Measurements from ENCODE around the gene PRKRA. TPM values are rescaled to one million over a fixed set of nuclear protein-coding genes. Genes with fewer than 3 reads are reported as not detected.
"Not testable (repeated sequence)": the region's sequence is repeated elsewhere in the genome, so short reads cannot be mapped to it uniquely, and the experiment has no call there.

PRKRA gene
- polyA plus RNA-seq, 1 donor from 2014 or later = 58.7 TPM

DNA sequence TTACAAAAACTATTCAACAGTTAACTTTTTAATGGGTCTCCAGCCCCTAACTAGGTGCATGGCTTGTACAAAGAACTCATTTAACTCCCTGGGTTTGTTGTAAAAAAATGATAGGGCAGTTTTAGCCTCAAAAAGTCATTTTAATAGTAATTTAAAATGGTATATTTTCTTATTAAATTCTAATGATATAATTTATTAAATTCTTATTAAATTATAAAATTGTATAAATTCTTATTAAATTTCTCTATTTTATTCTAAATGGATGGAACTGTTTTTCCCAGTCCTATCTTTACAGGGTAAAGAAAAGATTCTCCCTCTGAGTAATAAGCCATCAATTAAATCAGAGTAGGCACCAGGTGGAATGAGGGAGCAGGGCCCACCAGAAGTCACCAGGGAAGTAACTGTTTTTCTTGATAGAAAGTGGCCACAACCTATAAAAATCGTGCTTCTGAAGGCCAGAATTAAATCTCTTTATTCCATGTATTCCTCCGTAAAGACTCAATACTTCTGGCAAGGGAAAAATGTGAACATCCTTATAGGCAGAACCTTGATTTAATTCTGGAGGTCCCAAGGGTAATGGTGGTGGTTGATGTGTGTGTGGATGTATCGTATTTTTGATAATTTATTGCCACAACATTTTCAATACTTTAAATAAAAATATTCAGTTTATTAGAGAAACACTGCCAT lies 26.6 kb upstream of the PRKRA start:
- Mint-ChIP-seq H3K27me3 (no peaks in the 10 kb centered on the region), H3K36me3 (no peaks in the 10 kb centered on the region), H3K27ac (peak overlapping the region; percentile 96 to 99 (median 99)), H3K4me1 (peaks cover 27 to 37% (median 28%) of the 10 kb centered on the region in 3 donors), H3K4me3 (peak overlapping the region; percentile 95 to 100 (median 98)), H3K9me3 (no peaks in the 10 kb centered on the region)

DNA sequence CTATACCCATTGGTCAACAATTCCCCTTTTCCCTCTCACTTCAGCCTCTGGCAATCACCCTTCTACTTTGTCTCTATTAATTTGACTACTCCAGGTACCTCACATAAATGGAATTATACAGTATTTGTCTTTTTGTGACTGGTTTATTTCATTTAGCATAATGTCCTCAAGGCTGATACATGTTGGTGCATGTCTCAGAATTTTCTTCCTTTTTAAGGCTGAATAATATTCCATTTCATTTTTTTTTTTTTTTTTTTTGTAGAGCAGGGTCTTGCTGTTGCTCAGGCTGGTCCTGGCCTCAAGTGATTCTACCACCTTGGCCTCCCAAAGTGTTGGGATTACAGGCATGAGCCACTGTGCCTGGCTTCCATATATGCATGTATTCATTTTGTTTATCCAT lies 25.5 kb upstream of the PRKRA start:
- Mint-ChIP-seq H3K4me1 (peaks cover 18 to 25% (median 20%) of the 10 kb centered on the region in 3 donors), H3K9me3 (no peaks in the 10 kb centered on the region)

DNA sequence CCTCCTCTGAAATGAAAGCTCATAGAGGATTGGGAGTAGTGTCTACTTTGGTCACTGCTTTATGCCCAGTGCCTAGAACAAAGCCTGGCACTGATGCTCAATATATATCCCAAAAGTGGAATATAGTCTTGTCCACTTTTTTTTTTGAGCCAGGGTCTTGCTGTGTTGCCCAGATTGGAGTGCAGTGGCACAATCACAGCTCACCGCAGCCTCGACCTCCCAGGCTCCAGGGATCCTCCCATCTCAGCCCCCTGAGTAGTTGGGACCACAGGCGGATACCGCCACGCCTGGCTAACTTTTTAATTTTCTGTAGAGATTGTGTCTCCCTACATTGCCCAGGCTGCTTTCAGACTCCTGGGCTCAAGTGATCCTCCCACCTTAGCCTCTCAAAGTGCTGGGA lies 23.6 kb upstream of the PRKRA start:
- Mint-ChIP-seq H3K9me3 (no peaks in the 10 kb centered on the region), H3K4me1 (peaks cover 13 to 14% (median 13%) of the 10 kb centered on the region in 3 donors), H3K36me3 (peaks cover 1% of the 10 kb centered on the region), H3K4me3 (no peak overlapping the region), H3K27ac (no peak overlapping the region), H3K27me3 (no peaks in the 10 kb centered on the region)

More for the DNA sequence above, 25.5 kb upstream of the PRKRA start:
- peaks cover 1% of the 10 kb centered on the region for H3K36me3 Mint-ChIP-seq
- no peaks in the 10 kb centered on the region for H3K27me3 Mint-ChIP-seq
- H3K27ac Mint-ChIP-seq = no peak overlapping the region
- H3K4me3 Mint-ChIP-seq = peak overlapping the region in 1 of 4 donors; percentile 33

- Mint-ChIP-seq H3K27me3 (no peaks in the 10 kb centered on the region), H3K27ac (no peak overlapping the region)
These were observed 23.0 kb upstream of the PRKRA start for GRCh38 chr2:178473931-178474330.

DNA sequence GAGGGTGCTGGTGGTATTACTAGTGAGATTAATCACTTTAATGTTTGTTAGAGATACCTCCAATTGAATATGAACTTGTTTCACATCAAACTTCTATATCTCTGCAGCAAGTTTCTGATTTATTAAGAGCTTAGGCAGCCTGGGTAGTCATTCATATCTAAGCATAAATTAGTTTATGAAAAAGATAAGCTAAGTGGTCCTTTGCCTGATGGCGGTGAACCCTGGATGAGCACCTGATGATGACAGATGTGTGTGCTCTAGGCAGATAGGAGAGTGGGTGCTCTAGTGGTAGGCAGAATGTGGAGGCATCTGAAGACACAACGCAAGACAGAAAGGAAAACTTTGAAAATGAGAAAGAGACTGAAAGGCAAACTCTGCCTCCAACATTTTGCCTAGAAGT lies 22.4 kb upstream of the PRKRA start:
- no peaks in the 10 kb centered on the region for H3K27me3 Mint-ChIP-seq
- H3K4me1 Mint-ChIP-seq = peaks cover 3 to 6% (median 4%) of the 10 kb centered on the region in 3 donors
- peaks cover 1% of the 10 kb centered on the region for H3K36me3 Mint-ChIP-seq
- H3K27ac Mint-ChIP-seq = no peak overlapping the region
- no peaks in the 10 kb centered on the region for H3K9me3 Mint-ChIP-seq
- H3K4me3 Mint-ChIP-seq = peak overlapping the region in 1 of 4 donors; percentile 44

More at GRCh38 chr2:178473931-178474330, 23.0 kb upstream of the PRKRA start:
- H3K4me3 Mint-ChIP-seq = no peak overlapping the region
- H3K4me1 Mint-ChIP-seq = peaks cover 6 to 8% (median 7%) of the 10 kb centered on the region in 3 donors
- H3K36me3 Mint-ChIP-seq = peaks cover 1% of the 10 kb centered on the region
- no peaks in the 10 kb centered on the region for H3K9me3 Mint-ChIP-seq

DNA sequence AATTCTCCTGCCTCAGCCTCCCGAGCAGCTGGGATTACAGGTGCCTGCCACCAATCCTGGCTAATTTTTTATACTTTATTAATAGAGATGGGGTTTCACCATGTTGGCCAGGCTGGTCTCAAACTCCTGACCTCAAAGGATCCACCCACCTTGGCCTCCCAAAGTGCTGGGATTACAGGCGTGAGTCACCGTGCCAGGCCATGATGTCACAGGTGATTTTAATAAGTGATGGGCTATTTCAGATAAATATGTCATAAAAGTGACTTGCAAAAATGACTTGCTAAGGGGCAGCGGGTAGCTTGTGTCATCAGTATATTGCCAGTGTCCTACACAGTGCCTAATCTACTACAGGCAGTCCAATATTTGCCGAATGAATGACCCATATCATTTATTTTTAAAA lies 20.3 kb upstream of the PRKRA start:
- H3K36me3 Mint-ChIP-seq, H3K27me3 Mint-ChIP-seq, H3K4me1 Mint-ChIP-seq, H3K9me3 Mint-ChIP-seq, H3K4me3 Mint-ChIP-seq, H3K27ac Mint-ChIP-seq: not testable (repeated sequence)

DNA sequence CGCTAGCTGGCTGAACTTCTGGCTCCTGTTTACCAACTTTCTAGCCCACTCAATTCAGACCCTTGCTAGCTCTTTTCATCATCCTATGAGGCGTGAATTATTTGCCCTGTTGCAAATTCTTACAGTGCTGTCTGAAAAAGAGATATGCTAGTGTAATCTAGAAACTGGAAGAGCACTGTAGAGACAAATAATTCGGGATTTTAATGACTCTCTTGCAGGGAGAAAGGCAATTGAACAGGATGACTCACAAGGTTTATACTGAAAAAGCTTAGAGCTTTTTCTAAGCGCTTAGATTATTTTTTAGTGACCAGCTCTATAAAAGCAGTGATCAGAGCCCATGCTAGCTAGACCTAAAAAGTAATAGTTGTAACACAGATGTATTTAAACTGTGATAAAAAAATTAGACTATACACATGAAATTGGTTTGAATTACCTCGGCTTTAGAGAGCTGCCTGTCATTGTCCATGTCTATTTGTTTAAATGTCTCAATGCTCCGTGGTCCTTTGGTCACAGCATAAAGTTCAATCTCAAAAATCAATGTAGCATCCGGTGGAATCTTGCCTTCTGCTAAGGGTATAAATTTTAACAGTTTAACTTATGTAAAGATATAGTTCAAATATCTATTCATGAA lies 18.4 kb upstream of the PRKRA start:
- no peak overlapping the region for H3K27ac Mint-ChIP-seq
- H3K36me3 Mint-ChIP-seq = peaks cover 3% of the 10 kb centered on the region
- H3K27me3 Mint-ChIP-seq = no peaks in the 10 kb centered on the region
- H3K4me3 Mint-ChIP-seq = no peak overlapping the region
- no peaks in the 10 kb centered on the region for H3K4me1 Mint-ChIP-seq
- H3K9me3 Mint-ChIP-seq = no peaks in the 10 kb centered on the region

- H3K4me1 Mint-ChIP-seq = peaks cover 0 to 1% (median 0%) of the 10 kb centered on the region in 3 donors
- no peak overlapping the region for H3K4me3 Mint-ChIP-seq
- no peaks in the 10 kb centered on the region for H3K9me3 Mint-ChIP-seq
- H3K27me3 Mint-ChIP-seq = no peaks in the 10 kb centered on the region
- no peaks in the 10 kb centered on the region for H3K36me3 Mint-ChIP-seq
- H3K27ac Mint-ChIP-seq = no peak overlapping the region
These were observed 6.5 kb upstream of the PRKRA start for GRCh38 chr2:178457390-178457886.

DNA sequence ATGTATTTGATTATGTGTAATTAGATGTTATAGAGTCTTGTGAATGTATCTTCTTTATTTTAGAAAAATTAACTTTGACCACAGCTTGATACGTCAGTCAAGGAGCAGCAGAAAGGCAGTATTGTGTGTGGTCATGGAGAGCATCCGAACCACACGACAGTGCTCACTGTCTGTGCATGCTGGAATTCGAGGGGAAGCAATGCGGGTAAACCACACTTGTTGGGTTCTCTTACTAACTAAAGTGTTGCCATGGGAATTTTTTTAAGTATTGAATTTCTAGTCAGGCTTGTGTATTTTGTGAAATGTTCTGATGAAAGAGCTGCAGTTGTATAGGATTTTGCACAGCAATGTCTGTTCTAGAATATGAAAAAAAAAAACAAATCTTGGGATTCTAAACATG lies 5.0 kb upstream of the PRKRA start:
- Mint-ChIP-seq H3K4me1 (peaks cover 2 to 4% (median 3%) of the 10 kb centered on the region in 3 donors), H3K4me3 (no peak overlapping the region), H3K36me3 (no peaks in the 10 kb centered on the region), H3K27me3 (no peaks in the 10 kb centered on the region), H3K9me3 (no peaks in the 10 kb centered on the region), H3K27ac (no peak overlapping the region)

DNA sequence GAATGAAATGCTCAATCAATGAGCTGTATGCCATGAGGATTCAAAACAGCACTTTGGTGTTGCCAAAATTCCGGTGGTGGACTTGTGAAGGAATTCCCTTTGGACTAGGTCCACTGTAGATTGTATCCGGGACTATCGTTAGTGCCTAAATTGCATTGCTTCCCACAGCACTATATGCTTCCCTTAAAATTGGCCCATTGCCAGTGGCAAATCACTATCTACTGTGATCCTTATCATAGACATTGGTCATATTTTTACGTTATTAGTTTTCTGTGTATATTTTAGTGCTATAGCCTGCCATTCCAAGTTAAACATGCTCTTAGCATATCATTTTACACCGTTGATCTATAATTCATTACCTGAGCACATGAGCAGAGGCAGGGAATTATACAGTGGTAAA lies 1.9 kb upstream of the PRKRA start:
- Mint-ChIP-seq H3K36me3 (peaks cover 2% of the 10 kb centered on the region), H3K27me3 (no peaks in the 10 kb centered on the region), H3K4me1 (peaks cover 17 to 27% (median 26%) of the 10 kb centered on the region in 3 donors), H3K4me3 (no peak overlapping the region), H3K27ac (no peak overlapping the region), H3K9me3 (no peaks in the 10 kb centered on the region)

DNA sequence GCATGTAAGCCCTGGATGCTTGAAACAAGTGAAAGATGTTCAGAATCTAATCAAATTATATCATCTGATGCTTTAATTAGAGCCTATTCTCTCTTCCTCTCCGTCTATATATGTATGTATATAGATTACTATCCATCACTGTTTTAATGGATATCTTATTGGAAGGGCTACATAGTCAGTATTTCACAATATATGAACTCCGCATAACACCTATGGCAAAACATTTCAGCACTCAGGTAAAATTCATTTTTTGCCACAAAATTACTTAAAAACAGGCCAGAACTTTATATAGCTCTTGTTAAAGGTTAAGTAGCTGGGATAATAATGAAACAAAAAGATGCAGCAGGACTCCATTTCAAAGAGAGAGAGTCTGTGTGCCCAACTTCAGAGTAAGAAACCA lies 1.4 kb upstream of the PRKRA start:
- H3K27me3 Mint-ChIP-seq = no peaks in the 10 kb centered on the region
- H3K36me3 Mint-ChIP-seq = peaks cover 2% of the 10 kb centered on the region
- no peaks in the 10 kb centered on the region for H3K9me3 Mint-ChIP-seq
- peak overlapping the region in 3 of 4 donors; percentile 94 to 99 (median 95) for H3K4me3 Mint-ChIP-seq
- peaks cover 17 to 27% (median 27%) of the 10 kb centered on the region in 3 donors for H3K4me1 Mint-ChIP-seq
- H3K27ac Mint-ChIP-seq = peak overlapping the region in 2 of 3 donors; percentile 76 to 98

DNA sequence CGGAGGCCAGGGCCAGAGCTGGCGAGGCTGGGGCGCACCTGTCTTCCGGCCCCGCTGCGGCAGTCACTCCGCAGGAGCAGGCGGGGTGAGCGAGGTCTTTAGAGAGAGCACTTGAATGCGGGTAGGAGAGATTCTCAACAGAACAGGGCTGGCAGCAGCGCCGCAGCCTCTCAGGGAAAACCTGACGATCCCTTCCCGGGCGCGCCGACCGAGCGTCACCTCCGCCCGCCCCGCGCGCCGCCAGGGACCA lies 526 bp downstream of the PRKRA start:
- Mint-ChIP-seq H3K27me3 (no peaks in the 10 kb centered on the region), H3K36me3 (peaks cover 2% of the 10 kb centered on the region), H3K4me3 (peak overlapping the region; percentile 89 to 99 (median 93)), H3K4me1 (peaks cover 17 to 27% (median 27%) of the 10 kb centered on the region in 3 donors), H3K9me3 (no peaks in the 10 kb centered on the region), H3K27ac (peak overlapping the region; percentile 88 to 98 (median 94))

DNA sequence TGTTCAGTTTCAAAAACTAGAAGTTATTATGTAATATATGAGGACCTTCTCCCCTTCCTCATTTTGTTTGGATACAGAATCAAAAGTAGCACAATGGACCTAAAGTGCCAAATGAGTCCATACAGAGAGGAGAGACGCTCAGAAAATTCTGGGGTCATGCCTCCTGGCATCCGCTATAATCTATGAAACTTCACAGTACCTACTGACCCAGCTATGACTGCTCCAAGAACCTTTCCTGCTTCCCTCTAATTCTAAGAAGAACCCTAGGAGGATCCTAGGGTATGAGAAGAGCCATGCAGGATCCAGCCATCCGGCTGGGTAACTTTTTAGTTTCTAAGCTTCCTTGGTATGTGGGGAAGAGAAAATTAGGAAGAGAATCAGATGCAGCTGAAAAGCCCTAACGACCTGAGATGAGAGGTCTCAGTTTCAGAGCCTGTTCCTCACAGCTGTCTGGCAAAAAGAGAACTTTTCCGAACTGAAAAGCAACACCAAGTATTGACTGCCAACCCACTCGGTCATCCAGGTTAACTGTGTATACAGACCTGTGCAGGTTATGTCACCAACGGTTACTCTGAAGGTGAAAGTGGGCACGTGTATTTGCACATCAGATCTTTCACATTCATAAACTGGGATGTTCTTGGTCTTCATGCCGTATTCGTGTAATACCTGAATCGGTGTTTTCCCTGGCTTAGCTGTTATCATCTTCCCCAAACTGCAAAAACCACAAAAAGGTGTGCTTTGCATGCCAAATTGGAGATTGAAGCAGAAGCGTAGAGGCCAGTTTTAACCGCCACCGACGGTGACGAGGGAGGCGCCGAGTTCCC lies 1.1 kb downstream of the PRKRA start:
- Mint-ChIP-seq H3K27ac (peak overlapping the region; percentile 88 to 98 (median 94)), H3K4me3 (peak overlapping the region; percentile 89 to 99 (median 93)), H3K9me3 (no peaks in the 10 kb centered on the region), H3K4me1 (peaks cover 20 to 29% (median 27%) of the 10 kb centered on the region in 3 donors), H3K27me3 (no peaks in the 10 kb centered on the region), H3K36me3 (peaks cover 2% of the 10 kb centered on the region)

DNA sequence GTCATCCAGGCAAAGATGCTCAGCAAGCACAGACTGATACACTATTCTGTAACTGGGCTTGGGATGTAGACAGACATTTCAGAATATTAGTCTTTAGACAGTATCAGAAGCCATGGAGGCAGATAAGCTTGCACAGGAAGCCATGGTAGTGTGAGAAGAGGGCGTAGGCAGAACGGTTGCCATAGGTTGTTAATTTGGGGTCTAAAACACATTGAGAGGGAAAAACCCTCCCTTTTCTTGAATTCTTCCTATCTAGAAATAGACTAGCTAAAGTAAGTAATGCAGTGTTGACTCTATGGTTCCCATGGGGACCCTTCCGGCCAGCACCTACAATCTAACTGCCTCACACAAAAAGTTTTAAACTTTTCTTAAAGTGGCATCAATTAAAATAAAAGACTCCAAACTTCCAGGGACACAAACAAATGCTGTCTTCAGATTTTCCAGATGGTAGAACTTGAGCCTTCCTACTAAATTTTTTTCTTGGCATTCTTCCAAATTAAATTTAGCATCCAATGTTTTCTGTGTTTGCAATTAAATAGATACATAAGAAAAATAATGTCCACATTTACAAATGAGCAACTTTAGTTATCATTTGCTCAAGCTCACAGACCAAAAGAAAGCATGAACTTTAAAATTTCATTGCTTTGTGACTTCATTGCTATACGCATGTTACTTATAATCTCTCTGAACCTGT lies 1.9 kb downstream of the PRKRA start:
- Mint-ChIP-seq H3K27ac (peak overlapping the region; percentile 82 to 98 (median 94)), H3K4me1 (peaks cover 20 to 29% (median 27%) of the 10 kb centered on the region in 3 donors), H3K27me3 (no peaks in the 10 kb centered on the region), H3K36me3 (peaks cover 2% of the 10 kb centered on the region), H3K4me3 (peak overlapping the region; percentile 14 to 99 (median 54)), H3K9me3 (no peaks in the 10 kb centered on the region)

- H3K4me1 Mint-ChIP-seq = peaks cover 0 to 3% (median 1%) of the 10 kb centered on the region in 3 donors
- H3K36me3 Mint-ChIP-seq = peaks cover 9% of the 10 kb centered on the region
- no peak overlapping the region for H3K4me3 Mint-ChIP-seq
- H3K27ac Mint-ChIP-seq = no peak overlapping the region
- no peaks in the 10 kb centered on the region for H3K9me3 Mint-ChIP-seq
- H3K27me3 Mint-ChIP-seq = no peaks in the 10 kb centered on the region
These were observed 9.5 kb downstream of the PRKRA start for GRCh38 chr2:178441426-178441825.
